ENCODE measurements around the gene CMPK1.
"Not testable (repeated sequence)": the region's sequence is repeated elsewhere in the genome, so short reads cannot be mapped to it uniquely, and the experiment has no call there.

CMPK1 gene

DNA sequence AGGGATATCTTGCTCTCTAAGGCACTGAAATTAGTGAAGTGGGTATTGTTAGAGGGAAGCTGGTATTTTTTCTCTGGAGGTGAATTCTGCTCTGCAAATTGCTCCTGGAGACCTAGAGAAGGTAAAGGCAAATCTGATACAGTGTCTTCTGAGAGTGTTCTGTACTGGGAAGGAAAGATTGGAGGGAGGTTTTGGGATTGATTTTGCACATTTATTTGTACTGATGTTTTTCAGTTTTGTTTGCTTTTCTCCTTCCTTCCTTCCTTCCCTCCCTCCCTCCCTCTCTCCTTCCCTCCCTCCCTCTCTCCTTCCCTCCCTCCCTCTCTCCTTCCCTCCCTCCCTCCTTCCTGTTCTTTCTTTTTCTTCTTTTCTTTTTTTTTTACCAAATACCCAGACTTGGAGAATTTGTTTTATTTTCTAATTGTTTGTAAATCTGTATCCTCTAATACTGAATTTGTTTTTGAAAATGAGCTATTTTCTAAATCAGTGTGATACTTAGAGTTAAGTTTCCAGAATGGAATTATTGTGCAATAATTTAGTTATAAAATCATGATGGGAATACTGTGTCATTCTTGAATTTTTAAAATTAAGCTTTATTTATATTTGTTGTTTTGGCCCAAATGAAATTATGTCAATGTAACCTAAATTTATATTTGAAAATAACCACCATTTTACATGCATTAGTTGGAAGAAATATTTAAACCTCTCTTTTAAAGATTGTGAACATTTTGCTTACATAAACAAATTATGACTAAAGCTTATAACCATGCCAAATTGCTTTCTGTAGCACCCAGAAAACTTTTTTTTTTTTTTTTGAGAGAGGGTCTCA is 4.9 kb downstream of the CMPK1 start:
- DNase-seq = no peak

DNA sequence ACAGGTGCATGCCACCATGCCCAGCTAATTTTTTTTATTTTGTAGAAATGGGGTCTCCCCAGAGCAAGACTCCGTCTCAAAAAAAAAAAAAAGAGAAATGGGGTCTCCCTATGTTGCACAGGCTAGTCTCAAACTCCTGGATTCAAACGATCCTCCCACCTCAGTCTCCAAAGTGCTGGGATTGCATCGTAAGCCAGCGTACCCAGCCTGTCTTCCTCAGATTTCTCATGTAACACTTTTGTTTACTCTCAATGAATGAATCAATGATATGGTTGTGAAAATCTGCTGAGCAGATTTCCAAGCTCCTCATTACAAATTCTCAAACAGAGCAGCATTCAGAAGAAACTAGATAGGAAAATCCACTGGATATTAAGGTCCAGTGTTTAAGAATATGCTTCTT is 6.6 kb downstream of the CMPK1 start:
- DNase-seq = no peak

DNA sequence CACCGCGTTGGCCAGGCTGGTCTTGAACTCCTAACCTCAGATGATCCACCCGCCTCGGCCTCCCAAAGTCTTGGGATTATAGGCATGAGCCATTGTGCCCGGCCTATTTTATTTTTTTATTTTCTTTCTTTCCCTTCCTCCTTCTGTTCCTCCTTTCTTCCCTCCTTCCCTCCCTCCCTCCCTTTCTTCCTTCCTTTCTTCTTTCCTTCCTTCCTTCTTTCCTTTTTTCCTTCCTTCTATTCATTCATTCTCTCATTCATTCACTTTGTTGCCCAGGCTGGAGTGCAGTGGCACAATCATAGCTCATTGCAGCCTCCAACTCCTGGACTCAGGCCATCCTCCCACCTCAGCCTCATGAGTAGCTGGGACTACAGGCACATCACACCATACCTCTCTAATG is 13.4 kb downstream of the CMPK1 start:
- DNase-seq = not testable (repeated sequence)

DNA sequence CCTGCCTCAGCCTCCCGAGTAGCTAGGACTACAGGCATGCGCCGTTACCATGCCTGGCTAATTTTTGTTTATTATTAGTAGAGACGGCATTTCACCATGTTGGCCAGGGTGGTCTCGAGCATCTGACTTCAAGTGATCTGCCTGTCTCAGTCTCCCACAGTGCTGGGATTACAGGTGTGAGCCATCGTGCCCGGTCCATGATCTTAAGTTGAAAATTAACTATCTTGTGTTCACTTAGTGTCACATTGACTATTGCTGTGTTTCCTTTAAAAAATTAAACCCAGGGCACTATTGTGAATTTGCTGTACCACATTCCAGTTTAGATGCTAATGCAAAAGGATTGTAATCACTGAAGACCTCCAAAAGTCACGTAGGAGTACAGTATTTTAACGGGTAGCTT is 14.1 kb downstream of the CMPK1 start:
- DNase-seq = no peak

DNA sequence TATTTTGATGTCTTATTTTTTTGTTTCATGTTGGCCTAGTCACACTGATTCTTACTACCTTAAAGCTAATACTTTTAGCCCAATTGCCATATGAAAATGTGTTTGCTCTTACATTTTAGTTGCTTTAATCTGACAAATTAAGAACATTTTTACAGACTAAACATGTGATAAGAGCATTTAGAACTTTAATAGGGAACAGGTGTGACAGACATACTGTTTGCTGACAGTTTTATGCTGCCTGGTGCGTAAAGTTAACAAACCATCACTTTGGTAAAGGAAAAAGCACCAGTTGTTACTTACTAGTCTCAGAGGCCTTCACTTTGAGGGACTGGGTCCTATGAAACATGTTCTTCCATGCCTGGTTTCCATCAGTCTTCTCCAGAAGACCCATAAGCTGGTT is 14.7 kb downstream of the CMPK1 start:
- no peak for DNase-seq

DNA sequence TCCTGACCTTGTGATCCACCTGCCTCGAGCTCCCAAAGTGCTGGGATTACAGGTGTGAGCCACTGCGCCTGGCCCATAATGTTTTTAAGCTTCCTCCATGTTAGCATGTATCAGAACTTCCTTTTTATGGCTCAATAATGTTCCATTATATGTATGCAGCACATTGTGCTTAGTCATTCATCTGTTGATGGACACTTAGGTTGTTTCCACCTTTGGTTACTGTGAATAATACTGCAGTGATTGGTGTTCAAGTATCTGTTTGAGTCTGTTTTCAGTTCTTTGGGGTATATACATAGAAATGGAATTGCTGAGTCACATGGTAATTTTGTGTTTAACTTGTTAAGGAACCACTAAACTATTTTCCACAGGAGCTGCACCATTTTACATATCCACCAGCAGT is 17.7 kb downstream of the CMPK1 start:
- DNase-seq = no peak

DNA sequence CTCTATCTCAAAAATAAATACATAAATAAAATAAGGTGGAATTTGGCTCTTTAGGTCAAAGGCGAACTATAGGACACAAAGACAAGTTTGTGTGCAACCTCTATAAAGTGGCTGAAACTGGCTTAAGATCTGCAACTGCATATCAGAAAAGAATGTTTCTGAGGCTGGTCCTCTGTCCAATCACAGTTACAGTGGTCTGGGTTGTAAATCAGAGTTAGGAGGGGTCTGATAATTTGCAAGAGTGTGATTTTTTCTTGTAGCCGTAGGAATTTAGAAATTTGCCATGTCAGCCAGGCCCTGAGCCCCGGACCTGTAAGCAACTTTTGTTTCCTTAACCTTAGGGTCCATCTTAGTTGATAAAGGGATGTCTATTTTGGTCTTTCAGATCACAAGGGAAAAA is 27.8 kb downstream of the CMPK1 start:
- no peak for DNase-seq

DNA sequence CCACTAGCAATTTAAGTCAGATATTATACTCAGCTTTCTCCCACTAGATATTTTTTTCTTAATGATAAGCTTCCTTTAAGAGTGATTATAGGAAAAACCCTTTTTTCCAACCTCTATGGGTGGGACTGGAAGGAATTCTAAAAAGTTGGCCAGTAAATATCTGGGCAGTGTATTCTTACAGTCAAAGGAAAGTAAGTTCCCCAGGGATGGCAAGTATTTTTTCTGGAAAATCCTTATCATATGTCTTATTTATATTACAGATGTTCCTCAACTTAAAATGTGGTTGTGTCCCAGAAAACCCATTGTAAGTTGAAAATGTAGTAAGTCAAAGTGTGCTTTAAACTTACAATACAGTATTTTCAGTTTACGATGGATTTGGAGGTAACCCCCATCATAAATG is 29.2 kb downstream of the CMPK1 start:
- no peak for DNase-seq

DNA sequence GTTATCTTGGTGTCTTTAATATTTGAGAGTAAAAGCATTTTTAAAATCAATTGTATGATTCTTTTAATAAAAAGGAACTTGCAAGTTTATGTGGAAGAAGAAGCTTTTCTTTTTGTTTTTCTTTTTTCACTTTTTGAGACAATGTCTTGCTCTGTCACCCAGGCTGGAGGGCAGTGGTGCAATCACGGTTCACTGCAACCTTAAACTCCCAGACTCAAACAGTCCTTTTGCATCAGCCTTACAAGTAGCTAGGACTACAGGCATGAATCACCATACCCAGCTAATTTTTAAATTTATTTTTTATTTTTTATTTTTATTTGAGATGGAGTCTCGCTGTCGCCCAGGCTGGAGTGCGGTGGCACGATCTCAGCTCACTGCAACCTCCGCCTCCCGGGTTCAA is 34.1 kb downstream of the CMPK1 start:
- DNase-seq = no peak

DNA sequence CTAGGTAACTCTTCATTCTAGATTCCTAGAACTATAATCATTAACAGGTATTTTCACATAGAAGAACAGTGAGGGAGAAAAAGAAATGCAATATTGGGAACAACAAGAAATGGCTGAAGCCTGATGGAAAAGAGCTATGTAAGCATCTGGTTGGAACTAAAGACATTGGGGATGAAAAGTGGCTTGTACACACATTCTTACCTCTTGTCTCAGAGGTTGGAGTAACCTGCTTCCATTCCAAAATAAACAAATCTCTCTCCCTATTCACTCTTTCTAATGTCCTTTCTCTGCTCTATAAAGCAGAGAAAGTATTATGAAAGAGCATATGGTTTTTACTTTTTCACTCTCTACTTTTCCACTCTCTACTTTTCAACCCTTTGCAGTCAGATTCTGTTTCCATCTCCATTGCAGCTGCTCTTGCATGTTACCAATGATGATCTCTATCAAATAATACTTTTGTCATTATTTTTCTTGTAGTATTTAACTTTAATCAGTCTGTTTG is 37.5 kb downstream of the CMPK1 start:
- DNase-seq = no peak

DNA sequence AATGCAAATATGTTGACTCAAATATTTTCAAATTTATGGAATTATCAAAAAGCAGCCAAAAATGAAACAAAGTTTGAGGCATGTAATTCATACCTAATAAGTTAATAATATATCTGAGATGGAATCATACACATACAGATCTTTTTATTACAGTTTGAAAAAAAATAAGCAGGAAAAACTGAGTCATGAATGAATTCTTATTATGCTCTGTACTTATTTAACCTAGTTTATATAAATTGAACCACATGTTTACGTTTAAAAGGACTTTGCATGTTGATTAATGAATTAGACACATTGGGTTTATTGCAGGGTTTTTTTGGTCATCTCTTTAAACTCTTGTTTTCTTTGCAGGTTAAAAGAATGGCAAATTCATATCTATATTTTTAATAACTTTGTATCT is 40.9 kb downstream of the CMPK1 start:
- no peak for DNase-seq

DNA sequence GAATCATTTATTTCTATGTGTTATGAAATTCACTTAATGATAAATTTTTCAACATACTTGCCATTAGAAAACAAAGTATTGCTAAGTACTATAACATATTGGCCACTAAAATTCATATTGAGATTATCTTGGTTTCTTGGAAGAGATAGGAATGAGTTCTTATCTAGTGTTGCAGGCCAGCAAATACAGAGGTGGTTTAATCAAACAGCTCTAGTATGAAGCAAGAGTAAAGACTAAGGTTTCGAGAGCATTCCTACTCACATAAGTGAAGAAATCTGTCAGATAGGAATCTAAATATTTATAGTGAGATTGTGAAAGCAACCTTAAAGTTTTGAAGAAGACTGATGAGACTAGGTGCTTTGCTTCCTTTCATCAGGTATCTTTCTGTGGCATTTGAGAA is 44.6 kb downstream of the CMPK1 start:
- DNase-seq = no peak

DNA sequence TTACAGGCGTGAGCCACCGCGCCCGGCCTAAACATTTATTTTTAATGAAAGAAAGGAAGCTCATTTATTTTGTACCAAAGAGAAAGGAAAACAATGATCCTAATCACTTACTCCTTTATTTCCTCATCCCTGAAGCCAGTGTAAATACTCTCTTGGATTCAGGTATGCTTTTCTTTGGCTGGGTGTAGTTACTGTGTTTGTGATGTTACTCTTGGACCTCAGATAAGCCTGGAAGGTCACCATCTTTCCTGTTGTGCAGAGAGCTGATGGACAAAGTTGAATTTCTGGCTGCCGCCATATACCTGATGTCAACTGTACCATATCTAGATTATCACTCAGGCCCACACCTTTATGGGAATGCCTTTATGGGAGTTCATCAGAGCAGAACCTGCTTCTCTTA is 47.1 kb downstream of the CMPK1 start:
- no peak for DNase-seq

DNA sequence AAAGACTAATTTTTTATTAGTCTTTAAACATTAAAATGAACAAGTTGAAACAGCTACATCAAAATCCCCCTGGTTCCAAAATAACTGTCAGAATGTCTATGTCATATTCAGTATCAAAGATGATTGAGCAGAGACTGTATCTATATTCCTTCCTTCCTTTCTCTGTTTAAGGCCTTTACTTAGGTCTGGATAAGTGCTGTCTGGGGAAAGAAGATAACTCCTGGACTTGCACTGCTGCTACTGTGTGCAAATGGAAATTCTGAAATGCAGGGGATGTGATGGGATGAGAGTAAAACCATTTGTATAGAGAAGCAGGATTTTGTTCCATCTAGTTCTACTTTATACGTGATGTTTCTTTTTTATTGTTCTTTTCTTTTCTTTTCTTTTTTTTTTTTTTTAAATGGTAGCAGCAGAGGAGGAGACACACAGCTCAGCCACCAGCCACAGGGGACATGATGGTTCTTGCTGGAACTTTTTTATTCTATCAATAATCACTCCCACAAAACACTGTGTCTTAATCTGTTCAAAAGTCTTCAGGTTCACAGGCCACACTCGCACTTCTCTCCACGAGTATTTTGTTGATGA is 48.9 kb downstream of the CMPK1 start:
- DNase-seq = no peak

DNA sequence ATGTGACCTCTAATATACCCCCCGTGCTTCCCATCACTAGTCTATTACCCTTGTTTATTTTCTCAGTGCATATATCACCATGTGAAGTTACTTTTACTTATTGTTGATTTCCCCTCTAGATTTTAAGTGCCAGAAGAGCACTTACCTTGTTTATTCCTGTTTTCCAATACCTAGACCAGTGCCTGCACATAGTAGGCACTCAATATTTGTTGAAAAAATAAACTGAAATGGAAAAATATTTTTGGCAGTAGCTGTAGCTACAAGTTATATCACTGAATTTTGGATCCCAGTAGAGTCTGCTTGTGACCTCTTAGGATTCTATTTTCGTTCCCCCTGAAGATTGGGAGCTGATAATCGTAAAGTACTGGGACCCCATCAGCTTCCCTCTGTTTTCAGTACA is 50.5 kb downstream of the CMPK1 start:
- DNase-seq = no peak

DNA sequence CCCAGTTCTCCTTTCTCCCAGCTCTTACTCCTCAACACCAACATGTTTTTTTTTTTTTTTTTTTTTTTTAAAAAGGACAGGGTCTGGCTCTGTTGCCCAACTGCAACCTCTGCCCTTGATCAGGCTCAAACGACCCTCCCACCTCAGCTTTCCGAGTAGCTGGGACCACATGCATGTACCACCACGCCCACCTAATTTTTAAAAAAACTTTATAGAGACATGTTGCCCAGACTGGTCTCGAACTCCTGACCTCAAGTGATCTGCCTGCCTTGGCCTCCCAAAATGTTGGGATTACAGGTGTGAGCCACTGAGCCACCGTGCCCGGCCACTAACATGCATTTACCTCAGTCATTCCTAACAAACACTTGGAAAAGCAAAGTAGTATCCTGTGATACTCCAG is 51.4 kb downstream of the CMPK1 start:
- no peak for DNase-seq

DNA sequence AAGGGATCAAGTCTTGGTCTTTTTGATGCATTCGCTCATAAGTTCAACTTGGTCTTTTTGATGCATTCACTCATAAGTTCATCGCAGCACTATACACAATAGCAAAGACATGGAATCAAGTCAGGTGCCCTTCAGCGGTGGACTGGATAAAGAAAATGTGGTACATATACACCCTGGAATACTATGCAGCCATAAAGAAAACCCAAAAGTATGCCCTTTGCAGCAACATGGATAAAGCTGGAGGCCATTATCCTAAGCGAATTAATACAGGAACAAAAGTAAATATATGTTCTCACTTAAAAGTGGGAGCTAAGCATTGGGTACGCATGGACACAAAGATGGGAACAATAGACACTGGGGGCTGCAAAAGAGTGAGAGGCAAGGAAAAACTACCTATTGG is 52.7 kb downstream of the CMPK1 start:
- no peak for DNase-seq

DNA sequence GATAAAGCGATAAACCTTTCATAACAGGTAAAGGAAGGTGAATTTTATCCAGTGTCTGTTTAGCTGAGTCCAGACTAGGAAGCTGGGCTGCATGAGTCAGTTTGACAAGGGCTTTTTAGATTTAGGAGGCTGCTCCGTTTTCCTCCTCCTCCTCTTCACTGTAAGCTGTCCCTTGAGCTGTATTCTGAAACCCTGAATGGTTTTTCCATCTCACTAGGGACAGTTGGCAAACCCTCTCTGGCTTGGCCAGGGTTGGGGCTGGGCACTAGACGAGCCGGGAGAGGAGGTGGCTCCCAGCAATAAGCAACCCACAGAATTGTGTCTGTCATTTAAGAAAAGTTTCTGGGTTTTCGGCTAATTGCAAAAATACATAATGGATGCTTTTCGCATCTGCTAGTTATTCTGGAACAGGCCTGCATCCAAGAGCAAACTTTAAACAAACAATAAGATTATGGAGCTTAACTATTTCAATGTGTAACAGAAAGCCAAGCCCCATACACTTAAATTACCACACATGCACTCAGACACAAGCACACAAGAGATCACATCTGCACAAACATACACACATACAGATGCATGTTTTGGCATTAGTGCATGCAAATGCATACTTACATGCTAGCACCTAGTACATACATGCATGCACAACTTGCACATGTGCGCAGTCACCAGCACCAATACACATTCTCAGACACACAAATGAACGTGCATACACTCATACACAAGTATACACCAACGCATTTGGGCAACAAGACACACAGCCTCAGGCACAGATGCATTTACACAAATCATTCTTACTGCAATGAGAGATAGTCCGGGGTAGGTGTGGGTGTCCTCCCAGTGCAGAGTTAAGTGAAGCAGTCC is 54.7 kb downstream of the CMPK1 start:
- DNase-seq = no peak

DNA sequence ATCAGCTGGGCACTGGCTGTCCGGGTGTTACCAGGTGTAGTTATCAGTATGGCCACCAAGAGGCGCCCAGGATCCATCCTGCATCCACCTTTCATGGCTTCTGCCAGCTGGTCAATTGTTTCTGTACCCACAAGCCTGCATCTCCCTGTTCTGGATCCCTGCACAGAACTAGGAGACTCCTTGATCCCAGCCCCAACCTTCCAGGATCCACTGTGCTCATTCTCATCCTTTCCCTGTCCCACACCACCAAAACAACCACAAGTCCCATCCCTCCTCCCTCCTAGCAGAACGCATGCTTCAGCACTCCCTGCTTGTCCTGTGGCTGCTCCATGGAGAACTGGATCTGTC is 55.3 kb downstream of the CMPK1 start:
- DNase-seq = no peak

DNA sequence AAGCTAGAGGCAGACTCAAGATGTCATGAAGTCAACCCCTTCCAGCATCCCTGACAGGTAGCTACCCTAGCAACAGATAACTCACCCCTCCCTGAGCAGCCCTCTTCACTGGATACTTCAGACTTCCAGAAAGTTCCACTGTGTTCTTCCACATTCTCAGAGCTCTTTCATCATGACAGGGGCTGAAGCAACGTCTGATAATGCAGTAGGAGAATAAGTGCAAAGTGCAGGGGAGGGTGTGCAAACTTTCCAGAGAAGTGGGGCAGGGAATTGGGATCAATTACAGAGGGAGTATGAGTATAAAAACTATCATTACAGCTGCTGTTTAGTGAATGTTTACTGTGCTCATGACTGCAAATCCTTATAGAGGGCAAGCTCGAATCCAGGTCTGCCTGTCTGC is 56.1 kb downstream of the CMPK1 start:
- DNase-seq = no peak

DNA sequence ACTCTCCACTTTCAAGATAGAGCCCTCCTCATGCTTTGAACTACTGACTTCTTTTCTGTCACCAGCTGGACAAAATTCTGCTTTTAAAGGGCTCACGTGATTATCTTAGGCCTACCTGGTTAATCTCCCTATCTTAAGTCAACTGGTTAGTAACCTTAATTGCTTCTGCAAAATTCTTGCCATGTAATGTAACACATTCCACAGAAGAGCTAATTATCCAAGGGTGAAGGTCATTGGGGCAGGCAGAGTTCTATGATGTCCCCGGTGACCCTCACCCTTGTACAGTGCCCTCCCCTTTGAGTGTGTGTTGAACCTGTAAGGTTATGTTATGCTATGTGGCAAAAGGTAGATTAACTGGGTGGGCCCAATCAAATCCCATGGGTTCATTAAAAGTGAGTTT is 57.3 kb downstream of the CMPK1 start:
- DNase-seq = no peak

DNA sequence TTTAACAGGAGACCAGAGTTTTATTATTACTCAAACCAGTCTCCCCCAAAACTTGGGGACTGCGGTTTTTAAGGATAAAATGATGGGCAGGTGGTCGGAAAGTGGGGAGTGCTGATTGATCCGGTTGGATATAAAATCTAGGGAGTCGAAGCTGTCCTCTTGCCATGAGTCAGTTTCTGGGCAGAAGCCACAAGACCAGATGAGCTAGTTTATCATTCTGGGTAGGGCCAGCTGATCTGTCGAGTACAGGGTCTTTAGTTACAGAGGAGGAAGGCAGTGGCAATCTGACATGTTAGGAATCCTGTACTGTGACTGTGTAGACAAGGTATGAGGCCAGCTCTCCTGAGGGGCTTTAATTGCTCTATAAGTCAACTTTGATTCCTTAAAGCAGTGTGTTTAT is 59.6 kb downstream of the CMPK1 start:
- DNase-seq = no peak

DNA sequence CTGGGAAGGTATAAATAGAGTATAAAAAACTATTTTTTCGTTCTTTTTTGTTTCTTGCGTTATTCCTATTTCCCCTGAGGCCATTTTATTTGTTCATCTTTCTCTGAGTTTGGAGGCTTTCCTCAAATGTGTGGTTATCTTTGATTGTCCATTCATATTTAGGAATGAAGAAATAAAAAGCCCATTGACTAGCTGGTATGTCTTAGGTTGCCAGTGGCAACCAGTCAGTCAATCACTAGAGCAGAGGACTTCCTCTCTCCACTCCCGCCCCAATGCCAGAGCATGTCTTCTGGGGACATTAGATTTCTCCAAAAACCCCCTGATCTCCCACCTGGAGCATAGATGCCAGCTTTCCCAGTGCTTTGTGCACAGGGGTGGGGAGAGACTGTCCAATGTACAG is 61.8 kb downstream of the CMPK1 start:
- no peak for DNase-seq

DNA sequence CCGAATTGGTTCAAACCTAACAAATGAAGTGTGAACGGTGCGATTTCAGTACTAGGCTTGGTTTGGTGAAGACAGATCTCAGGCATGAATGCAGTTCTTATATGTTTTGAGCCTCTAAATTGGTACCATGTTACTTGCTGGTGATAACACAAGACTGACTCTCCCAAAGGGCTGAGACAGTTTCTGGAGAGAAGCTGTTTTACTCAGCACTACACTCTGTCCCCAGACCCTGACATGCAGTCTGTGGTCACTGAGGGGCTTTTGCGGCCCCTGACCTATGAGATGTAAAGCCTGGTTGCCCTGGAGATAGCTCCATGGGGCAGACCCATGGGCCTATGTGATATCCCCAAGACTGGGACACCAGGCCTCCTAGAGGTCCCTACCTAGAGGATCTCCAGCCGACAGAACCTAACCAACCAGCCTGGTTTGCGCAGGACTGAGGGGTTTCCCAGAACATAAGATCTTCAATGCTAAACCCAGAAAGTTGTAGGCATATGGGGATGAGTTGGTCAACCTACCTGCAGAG is 63.1 kb downstream of the CMPK1 start:
- no peak for DNase-seq

Measured in effector CD4-positive, alpha-beta T cell (primary cell).